HG03378 (cell line): ENCODE data around the gene SPATA9.
A peak's percentile ranks its signal among the peaks of the same experiment; 100 is the strongest.

Experiments used
- ATAC-seq: cut with Tn5 transposase; IDR thresholded peaks from one replicate; pipeline ENCODE4 v1.9.1; 2021; ENCODE audit warnings: mild to moderate bottlenecking, moderate library complexity; ENCODE audit not compliant: unreplicated experiment

The SPATA9 gene, protein sequence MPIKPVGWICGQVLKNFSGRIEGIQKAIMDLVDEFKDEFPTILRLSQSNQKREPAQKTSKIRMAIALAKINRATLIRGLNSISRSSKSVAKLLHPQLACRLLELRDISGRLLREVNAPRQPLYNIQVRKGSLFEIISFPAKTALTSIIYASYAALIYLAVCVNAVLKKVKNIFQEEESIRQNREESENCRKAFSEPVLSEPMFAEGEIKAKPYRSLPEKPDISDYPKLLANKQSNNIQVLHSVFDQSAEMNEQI

GRCh38 chr5:95682891-95683290 lies at the start of gene SPATA9:
Gene SPATA9 (minus strand): TSS chr5:95682991. CDS start chr5:95682854, 137 bp downstream.
- ATAC-seq: no peak

GRCh38 chr5:95731571-95732554 lies 49.1 kb upstream of the SPATA9 start:
- ATAC-seq: no peak

DNA sequence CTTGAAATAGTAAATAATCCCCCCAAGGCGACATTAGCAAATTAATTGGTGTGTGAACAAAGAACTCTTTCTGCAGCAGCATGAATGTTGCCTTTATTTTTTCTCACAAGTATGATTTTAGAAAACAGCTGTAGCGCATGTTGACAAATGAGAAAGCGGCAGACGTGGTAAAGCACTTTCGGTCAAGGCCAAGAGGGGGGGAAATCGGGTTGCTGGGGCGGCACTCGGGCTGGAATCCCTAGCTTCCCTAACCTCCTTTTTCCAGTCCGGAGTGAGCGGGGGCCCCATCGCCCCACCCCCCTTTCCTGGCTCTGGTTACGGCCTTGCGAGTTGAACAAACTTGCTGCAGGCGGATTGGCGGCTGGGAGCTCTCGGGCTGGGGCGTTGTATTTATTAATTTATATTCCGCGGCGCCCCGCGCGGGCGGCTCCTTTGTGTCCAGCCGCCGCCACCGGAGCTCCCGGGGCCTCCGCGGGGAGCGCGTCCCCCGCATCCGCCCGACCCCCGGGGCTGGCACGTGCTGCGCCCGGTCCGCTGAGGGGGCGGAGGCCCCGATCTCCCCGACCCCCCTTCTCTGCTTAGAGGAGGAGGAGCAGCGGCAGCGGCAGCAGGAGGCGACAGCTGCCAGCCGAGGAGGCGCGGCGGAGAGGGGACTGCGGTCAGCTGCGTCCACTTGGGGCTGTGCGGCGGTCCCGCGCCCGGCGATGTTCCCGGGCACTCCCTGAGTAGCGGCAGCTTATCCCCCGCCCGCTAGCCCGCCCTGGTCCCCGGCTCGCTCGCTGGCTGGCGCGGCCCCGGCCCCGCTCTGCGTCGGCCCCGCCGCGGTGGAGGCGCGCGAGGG lies 48.2 kb upstream of the SPATA9 start, which contains the start of gene RHOBTB3:
RHOBTB3 (plus strand) TSS at position 607 of the 841 bp plus-strand sequence. CDS start 347 bp downstream, outside the sequence.
- ATAC-seq: no peak

DNA sequence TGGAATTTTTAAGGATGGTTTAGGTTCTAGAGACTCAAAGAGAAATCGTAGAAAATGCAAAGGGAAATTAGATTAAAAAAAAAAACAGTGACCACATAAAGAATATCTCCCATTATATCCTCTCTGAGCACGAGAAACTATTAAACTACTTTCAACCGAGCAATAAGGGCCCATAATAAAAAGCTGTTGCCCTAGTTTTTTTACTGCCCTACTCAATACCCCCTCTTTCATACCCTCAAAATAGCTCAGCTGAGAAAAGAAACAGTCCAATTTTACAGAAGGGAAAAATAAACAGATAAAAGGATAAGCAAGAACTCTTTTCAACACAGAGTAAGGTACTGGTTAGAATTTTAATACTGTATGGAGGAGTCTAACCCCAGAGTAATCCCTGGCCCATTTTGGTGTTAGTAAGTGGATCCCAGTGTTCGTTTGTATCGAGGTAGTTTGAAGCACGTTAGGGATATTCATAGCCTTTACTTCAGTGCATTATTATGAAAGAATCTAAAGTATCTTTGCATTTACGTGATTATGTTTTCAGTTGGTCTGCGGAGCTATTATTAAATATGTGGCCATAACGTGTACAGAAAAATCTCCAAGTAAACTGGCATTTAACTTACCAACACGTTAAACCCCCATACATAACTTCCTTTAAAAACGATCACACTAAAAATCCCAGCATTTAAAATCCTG lies 47.4 kb upstream of the SPATA9 start:
- ATAC-seq: no peak

- no peak for ATAC-seq
These were observed 46.6 kb upstream of the SPATA9 start for GRCh38 chr5:95729115-95730010.

DNA sequence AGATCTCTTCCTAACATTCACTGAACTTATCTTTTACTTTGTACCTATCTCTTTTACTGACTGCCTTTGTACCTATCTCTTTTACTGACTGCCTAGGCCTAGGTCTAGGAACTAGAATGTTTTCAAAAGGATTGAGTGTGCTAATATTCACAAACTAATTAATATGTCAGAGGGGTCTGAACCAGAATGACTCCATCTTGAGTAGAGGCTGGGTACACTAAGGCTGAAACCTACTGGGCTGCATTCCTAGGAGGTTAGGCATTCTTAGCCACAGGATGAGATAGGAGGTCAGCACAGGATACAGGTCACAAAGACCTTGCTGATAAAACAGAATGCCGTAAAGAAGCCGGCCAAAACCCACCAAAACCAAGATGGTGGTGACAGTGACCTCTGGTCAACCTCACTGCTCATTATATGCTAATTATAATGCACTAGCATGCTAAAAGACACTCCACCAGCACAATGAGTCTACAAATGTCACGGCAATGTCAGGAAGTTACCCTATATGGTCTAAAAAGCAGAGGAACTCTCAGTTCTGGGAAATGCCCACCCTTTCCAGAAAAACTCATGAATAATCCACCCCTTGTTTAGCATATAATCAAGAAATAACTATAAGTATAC lies 45.8 kb upstream of the SPATA9 start:
- no peak for ATAC-seq

DNA sequence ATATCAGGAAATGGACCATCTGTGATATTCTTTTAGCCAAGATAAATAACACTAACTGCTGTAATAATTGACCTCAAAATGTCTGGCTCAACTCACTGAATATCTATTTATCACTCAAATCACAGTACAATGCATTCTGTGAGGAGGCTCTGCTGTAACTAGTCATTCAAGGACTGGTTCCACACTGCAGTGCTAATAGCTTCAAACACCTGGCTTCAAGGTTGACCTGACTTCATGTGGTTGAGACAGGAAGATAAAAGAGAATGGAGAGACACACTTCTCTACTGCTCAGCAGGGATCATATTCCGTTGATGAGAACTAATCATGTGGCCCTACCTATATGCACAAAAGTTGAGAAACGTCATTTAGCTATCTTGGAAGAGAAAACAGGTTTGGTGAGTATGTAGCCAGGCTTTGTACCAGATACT lies 45.0 kb upstream of the SPATA9 start:
- peak; percentile 30 for ATAC-seq

GRCh38 chr5:95726811-95727763 lies 44.3 kb upstream of the SPATA9 start:
- ATAC-seq: no peak

DNA sequence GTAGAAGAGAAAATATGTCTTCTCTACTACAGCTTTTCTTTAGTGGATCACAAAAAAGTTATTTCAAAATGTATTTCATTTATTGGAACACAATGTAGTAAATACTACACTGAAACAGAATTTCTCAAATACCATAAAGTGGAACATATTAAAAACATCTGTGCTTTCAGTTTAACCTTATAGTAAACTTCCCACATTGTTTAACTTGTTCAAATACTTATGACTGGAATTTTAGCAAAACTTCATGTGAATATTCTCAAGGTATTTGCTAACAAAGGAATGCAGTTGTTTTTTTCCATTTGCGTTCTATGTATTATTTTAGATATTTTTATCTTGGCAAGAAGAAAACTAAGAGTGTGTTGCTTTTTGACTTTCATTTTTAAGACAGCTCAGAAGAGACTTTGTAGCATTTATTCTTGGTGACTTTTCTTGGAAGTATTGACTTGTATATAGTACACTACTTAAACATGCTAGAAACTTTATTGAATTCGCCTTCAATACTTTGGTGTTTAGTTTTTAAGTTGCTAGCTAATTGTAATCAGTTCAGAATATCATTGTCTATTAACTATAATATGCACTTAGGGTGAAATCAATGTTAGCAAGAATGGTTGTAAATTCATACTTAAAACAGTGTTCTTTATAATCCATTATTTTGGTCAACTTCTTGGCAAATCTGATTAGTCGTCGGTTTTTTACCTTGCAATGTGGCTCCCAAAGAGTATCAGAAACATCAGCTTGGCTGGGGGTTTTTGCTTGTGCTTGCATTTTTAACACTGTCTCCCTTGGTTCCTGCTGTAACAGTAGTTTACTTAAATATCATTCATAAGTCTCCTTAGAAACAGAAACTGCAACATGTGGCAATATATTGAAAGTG lies 43.4 kb upstream of the SPATA9 start:
- ATAC-seq: no peak

DNA sequence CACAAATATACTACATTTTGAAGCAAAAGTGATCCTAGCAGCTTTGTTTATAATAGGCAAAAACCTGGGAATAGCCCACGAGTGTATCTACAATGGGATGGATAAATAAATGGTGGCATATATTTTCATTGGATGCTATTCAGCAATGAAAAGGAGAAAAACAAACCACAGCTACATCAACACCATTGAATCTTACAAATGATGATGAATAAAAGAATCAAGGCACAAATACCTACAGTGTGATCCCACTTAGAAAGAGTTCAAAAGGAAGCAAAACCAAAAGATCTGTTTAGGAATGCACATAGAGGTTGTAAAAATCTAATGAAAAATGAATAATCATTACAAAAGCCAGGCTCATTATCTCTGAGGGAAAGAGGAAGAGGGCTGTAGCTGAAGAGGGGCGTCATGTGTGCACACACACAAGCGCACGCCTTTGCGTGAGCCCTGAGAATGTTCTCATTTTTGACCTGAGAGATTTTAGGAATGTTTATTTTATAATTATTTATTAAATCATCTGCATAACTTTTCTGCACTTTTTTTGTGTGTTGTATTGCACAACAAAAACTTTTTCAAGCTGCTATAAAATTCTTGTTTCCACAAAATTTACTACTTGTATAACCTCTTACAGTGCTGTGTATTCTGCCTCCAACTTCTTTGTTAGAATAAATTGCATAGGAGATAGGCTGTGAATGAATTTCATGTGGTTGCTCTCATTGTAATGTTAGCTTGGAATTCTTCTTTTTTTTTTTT lies 42.5 kb upstream of the SPATA9 start:
- no peak for ATAC-seq

GRCh38 chr5:95723632-95724369 lies 41.0 kb upstream of the SPATA9 start:
- ATAC-seq: no peak

- ATAC-seq: no peak
These were observed 38.9 kb upstream of the SPATA9 start for GRCh38 chr5:95721582-95722295.

GRCh38 chr5:95720094-95720786 lies 37.4 kb upstream of the SPATA9 start:
- no peak for ATAC-seq

DNA sequence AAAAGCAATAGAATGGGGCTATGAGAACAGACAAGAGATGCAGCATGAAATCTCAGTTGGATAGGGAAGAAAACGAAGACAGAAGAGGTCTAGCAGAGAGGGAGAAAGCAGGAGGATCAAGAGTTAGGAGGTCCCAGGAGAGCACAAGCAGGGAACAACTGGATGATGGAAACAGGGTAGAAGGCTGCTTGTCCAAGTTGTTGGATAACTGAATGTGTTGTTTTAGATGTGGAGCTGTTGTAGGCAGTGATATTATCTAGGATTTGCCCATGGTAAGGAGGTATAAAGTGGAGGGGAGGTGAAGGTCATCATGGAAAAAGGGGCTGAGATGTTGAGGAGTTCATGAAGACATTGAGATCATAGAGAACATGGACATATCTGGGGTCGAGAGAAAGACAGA lies 35.9 kb upstream of the SPATA9 start:
- no peak for ATAC-seq
